Activated B cell treated with CpG ODN at 0.5 μM for 24 hours (primary cell): ENCODE data around the gene IL7R. TPM values are rescaled to one million over a fixed set of nuclear protein-coding genes. Genes with fewer than 3 reads are reported as not detected.

Experiments used
- ATAC-seq: fragments of 200-7000 bp; cut with Tn5 transposase; one replicate; pipeline ENCODE4 v1.10.0; 2021; ENCODE audit warnings: low read depth, mild to moderate bottlenecking, moderate library complexity
- CTCF ChIA-PET: fragments of 350-600 bp; sonication (Branson Sonifier 250); formaldehyde crosslinking; loops from one replicate; lab custom pipeline; 2021; ENCODE audit warnings: antibody characterized with exemption; lab: Charles Lee
- POLR2A ChIA-PET: fragments of 350-600 bp; sonication (Branson Sonifier 250); formaldehyde crosslinking; loops from one replicate; lab custom pipeline; 2021; ENCODE audit warnings: antibody characterized with exemption; lab: Charles Lee
- DNase-seq: peaks from one replicate; pipeline ENCODE4 v3.0.0; 2022
- H3K27ac Mint-ChIP-seq: one replicate; pipeline ENCODE4 v1.8.0; 2020; ENCODE audit warnings: mixed read lengths
- H3K27me3 Mint-ChIP-seq: one replicate; pipeline ENCODE4 v1.8.0; 2021; ENCODE audit warnings: mixed read lengths
- H3K36me3 Mint-ChIP-seq: one replicate; pipeline ENCODE4 v1.8.0; 2021; ENCODE audit warnings: low read depth, mixed read lengths
- H3K4me1 Mint-ChIP-seq: one replicate; pipeline ENCODE4 v1.8.0; 2021; ENCODE audit warnings: mixed read lengths
- H3K4me3 Mint-ChIP-seq: one replicate; pipeline ENCODE4 v1.8.0; 2020; ENCODE audit warnings: mild to moderate bottlenecking, mixed read lengths
- H3K9me3 Mint-ChIP-seq: one replicate; pipeline ENCODE4 v1.8.0; 2020; ENCODE audit warnings: mixed read lengths
- intact Hi-C: fragments of 100-400 bp; cut with micrococcal nuclease; formaldehyde crosslinking; loops from one replicate; pipeline ENCODE4 v1.15.1; 2024
- total RNA-seq: library from RNA; stranded (reverse); gene quantifications from 2 replicates; pipeline ENCODE4 v1.2.3, GENCODE V29; 2022
- TF ChIP-seq, protein P1 (sequence below): fragments of 200-600 bp; IDR thresholded peaks from one replicate; pipeline ENCODE4 v1.8.0; 2022; ENCODE audit warnings: antibody characterized with exemption, mild to moderate bottlenecking

The IL7R gene
- total RNA-seq, 1 donor from 2014 or later = 3.0 TPM

DNA sequence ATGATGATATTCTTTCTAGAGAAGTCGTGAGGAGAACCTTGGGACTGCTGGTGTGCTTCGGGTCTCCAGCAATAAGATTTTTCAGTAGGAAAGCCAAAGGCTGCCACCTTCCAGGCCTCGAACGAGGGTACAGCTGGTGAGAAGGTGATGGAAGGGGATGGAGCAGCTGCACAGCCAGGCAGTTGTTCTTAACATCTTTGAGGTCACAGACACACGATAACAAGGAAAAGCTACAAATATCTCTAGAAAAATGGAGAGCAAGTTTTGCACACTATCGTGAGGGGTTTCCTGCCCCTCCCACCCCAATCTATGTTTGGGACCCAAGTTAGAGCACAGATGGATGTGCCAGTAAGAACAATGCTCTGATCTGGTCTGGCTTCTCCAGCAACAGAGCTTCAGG lies 6.8 kb upstream of the IL7R start:
- ATAC-seq (no peak), DNase-seq (no peak)
- peaks cover 1% of the 10 kb centered on the region for H3K27me3 Mint-ChIP-seq
- H3K4me1 Mint-ChIP-seq = peaks cover 25% of the 10 kb centered on the region
- TF ChIP-seq, protein P1, sequence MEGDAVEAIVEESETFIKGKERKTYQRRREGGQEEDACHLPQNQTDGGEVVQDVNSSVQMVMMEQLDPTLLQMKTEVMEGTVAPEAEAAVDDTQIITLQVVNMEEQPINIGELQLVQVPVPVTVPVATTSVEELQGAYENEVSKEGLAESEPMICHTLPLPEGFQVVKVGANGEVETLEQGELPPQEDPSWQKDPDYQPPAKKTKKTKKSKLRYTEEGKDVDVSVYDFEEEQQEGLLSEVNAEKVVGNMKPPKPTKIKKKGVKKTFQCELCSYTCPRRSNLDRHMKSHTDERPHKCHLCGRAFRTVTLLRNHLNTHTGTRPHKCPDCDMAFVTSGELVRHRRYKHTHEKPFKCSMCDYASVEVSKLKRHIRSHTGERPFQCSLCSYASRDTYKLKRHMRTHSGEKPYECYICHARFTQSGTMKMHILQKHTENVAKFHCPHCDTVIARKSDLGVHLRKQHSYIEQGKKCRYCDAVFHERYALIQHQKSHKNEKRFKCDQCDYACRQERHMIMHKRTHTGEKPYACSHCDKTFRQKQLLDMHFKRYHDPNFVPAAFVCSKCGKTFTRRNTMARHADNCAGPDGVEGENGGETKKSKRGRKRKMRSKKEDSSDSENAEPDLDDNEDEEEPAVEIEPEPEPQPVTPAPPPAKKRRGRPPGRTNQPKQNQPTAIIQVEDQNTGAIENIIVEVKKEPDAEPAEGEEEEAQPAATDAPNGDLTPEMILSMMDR = no peak
- POLR2A ChIA-PET = no interaction called here
- intact Hi-C loops = no loop called here
- peaks cover 3% of the 10 kb centered on the region for H3K9me3 Mint-ChIP-seq
- no peaks in the 10 kb centered on the region for H3K36me3 Mint-ChIP-seq
- CTCF ChIA-PET = no interaction called here
- no peak overlapping the region for H3K4me3 Mint-ChIP-seq
- no peak overlapping the region for H3K27ac Mint-ChIP-seq

DNA sequence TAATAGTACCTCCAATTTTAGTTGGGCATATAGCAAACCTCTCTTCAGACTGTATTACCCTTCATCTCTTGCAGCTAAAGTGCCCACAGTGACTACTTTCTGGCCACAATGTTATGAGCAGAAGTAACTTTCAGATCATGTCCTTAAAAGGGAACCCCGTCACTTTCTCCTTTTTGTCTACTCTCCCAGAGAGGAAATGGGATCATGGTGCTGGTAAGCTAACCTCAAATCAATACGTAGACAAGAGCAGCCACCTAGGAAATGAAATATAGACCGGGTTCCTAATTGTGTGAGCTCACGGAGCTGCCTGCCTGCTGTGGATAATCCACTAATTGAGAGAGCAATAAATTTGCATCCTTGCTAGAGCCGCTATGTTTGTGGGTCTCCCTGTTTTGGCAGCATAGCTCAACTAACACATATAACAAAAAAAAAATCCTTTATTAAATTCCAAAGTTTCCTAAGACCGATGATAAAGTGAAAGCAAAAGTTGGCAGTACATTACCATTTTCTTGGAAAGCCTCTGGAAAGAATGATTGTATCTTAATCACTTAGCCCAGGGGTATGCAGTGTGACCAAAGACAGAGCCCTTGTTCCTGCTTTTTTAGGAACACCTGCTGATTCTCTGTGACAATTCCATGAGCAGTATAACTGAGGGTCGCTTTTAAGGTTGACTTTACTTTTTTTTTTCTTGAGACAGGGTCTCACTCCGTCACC lies 5.6 kb upstream of the IL7R start:
- intact Hi-C loops = no loop called here
- no peak overlapping the region for H3K4me3 Mint-ChIP-seq
- TF ChIP-seq, protein P1 = no peak
- DNase-seq = no peak
- no peaks in the 10 kb centered on the region for H3K9me3 Mint-ChIP-seq
- H3K27ac Mint-ChIP-seq = no peak overlapping the region
- no peak for ATAC-seq
- peaks cover 1% of the 10 kb centered on the region for H3K27me3 Mint-ChIP-seq
- ChIA-PET POLR2A (no interaction called here), CTCF (no interaction called here)
- peaks cover 27% of the 10 kb centered on the region for H3K4me1 Mint-ChIP-seq
- no peaks in the 10 kb centered on the region for H3K36me3 Mint-ChIP-seq

DNA sequence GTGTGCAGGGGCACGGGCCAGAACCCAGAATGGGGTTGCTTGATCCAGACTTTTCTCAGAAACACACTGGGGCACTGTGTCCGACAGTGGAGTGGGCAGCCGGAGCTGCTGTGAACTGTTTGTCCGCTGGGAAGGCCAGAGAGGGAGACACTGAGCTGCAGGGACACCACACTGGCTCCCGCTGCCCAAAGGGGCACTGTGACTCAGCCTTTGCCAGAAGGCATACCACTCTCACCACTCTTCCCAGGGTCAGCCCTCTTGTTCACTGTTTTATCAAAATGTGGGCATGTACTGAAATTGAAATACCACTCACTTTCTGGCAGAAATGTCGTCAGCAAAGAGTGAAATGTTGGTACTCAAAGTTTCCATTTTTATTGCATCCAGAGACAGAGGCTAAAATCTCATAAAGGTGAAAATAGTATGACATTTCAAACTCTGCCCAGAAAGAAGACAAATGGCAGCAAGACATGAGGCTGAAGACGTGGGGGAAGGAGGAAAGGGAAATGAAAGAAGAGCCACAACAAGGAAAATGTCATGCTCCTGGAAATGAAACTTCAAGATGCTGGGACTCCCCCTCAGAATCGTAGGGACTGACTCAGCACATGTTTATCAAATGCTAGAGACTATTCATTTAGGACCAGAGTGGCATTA lies 4.5 kb upstream of the IL7R start:
- POLR2A ChIA-PET = interaction anchor here (0.8 kb wide), 1 partner anchor 117 kb away, joined by 5 read pairs; no protein-coding TSS in a partner anchor
- Mint-ChIP-seq H3K27ac (peak overlapping the region; percentile 63), H3K4me1 (peaks cover 32% of the 10 kb centered on the region), H3K9me3 (no peaks in the 10 kb centered on the region), H3K4me3 (peak overlapping the region; percentile 48), H3K27me3 (peaks cover 1% of the 10 kb centered on the region), H3K36me3 (no peaks in the 10 kb centered on the region)
- peak; percentile 53 for ATAC-seq
- intact Hi-C loops = no loop called here
- TF ChIP-seq, protein P1 = no peak
- no peak for DNase-seq
- CTCF ChIA-PET = no interaction called here

DNA sequence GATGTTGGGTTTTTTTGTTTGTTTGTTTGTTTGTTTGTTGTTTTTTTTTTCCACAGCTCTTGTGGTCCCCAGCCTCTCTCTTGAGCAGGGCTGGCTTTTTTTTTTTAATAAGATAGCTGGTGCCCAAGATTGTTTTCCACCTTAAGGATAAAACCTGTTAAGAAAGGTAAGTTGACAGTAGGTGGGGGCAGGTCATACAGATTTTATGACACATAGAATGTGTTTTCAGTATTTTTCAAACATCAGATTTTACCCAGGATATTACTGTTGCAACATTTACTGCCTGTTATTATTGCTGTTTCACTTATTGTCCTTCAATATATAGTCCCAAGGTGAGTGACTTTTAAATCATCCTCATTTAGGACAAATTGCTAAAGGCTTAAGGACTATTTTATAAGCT lies 3.9 kb upstream of the IL7R start:
- Mint-ChIP-seq H3K4me3 (peak overlapping the region; percentile 48), H3K27ac (peak overlapping the region; percentile 63), H3K9me3 (no peaks in the 10 kb centered on the region), H3K36me3 (no peaks in the 10 kb centered on the region), H3K4me1 (peaks cover 32% of the 10 kb centered on the region), H3K27me3 (peaks cover 1% of the 10 kb centered on the region)
- TF ChIP-seq, protein P1 = no peak
- ATAC-seq = no peak
- intact Hi-C loops = no loop called here
- CTCF ChIA-PET = no interaction called here
- DNase-seq = no peak
- POLR2A ChIA-PET = interaction anchor here (0.8 kb wide), 1 partner anchor 117 kb away, joined by 5 read pairs; no protein-coding TSS in a partner anchor

DNA sequence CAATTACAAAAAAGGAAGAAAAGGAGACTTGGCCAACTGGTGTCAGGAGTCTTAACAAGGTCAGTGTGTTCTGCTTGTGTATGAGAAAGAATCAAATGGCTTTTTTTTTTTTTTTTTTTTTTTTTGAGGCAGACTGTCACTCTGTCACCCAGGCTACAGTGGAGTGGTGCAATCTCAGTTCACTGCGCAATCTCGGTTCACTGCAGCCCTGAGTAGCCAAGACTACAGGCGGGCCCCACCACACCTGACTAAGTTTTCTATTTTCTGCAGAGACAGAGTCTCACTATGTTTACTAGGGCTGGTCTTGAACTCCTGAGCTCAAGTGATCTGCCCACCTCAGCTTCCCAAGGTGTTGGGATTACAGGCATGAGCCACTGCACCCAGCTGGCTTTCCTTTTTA lies 3.1 kb upstream of the IL7R start:
- ATAC-seq (peak; percentile 61), DNase-seq (no peak)
- ChIA-PET CTCF (no interaction called here), POLR2A (no interaction called here)
- Mint-ChIP-seq H3K4me3 (peak overlapping the region; percentile 13), H3K27me3 (peaks cover 1% of the 10 kb centered on the region), H3K9me3 (no peaks in the 10 kb centered on the region), H3K27ac (peak overlapping the region; percentile 80), H3K36me3 (no peaks in the 10 kb centered on the region), H3K4me1 (peaks cover 32% of the 10 kb centered on the region)
- TF ChIP-seq, protein P1 = no peak
- intact Hi-C loops = no loop called here
